Ascending aorta (tissue), 2 donors: ENCODE data around the gene SFMBT2. TPM values are rescaled to one million over a fixed set of nuclear protein-coding genes. Genes with fewer than 3 reads are reported as not detected.
"Not testable (repeated sequence)": the region's sequence is repeated elsewhere in the genome, so short reads cannot be mapped to it uniquely, and the experiment has no call there.

Experiments
- DNase-seq, 2 donors: peaks; one replicate each; pipeline ENCODE4 v3.0.0-alpha.2; 2019; ENCODE audit warnings: low spot score in 2 of 2
- H3K27ac ChIP-seq, 2 donors: fragments of 200-600 bp; sonication (generic); one replicate each; pipeline ENCODE4 v1.5.1; 2016 to 2017; ENCODE audit warnings: mild to moderate bottlenecking in 1 of 2
- H3K27me3 ChIP-seq: fragments of 200-600 bp; sonication (generic); one replicate; pipeline ENCODE4 v1.5.1; 2017
- H3K36me3 ChIP-seq, 2 donors: fragments of 200-600 bp; sonication (generic); one replicate each; pipeline ENCODE4 v1.5.1; 2016
- H3K4me1 ChIP-seq, 2 donors: fragments of 200-600 bp; sonication (generic); one replicate each; pipeline ENCODE4 v1.5.1; 2016 to 2017; ENCODE audit warnings: mild to moderate bottlenecking in 1 of 2
- H3K4me3 ChIP-seq, 2 donors: fragments of 200-600 bp; sonication (generic); one replicate each; pipeline ENCODE4 v1.5.1; 2016 to 2017; ENCODE audit warnings: mild to moderate bottlenecking in 1 of 2
- H3K9me3 ChIP-seq, 2 donors: fragments of 200-600 bp; sonication (generic); one replicate each; pipeline ENCODE4 v1.5.1; 2016
- intact Hi-C: fragments of 100-400 bp; cut with DNase I; formaldehyde crosslinking; loops from one replicate; pipeline ENCODE4 v1.15.1; 2023
- total RNA-seq: library from RNA; depleted of rRNA; stranded (reverse); fragments of >200 nt; gene quantifications from one replicate; pipeline ENCODE4 v1.1.0, GENCODE V29; 2016
- TF ChIP-seq, protein P1 (sequence below), 3 experiments: fragments of 200-600 bp in 2 of 3; fragments of 450-650 bp in 1 of 3; sonication (generic) in 2 of 3; IDR thresholded peaks; one replicate each; pipeline ENCODE4 v1.5.1; 2016 to 2019; ENCODE audit warnings: antibody characterized with exemption in 3 of 3, mild to moderate bottlenecking in 1 of 3, moderate library complexity in 1 of 3

Gene SFMBT2
- total RNA-seq, 1 donor from 2014 or later, result 2.2 TPM

DNA sequence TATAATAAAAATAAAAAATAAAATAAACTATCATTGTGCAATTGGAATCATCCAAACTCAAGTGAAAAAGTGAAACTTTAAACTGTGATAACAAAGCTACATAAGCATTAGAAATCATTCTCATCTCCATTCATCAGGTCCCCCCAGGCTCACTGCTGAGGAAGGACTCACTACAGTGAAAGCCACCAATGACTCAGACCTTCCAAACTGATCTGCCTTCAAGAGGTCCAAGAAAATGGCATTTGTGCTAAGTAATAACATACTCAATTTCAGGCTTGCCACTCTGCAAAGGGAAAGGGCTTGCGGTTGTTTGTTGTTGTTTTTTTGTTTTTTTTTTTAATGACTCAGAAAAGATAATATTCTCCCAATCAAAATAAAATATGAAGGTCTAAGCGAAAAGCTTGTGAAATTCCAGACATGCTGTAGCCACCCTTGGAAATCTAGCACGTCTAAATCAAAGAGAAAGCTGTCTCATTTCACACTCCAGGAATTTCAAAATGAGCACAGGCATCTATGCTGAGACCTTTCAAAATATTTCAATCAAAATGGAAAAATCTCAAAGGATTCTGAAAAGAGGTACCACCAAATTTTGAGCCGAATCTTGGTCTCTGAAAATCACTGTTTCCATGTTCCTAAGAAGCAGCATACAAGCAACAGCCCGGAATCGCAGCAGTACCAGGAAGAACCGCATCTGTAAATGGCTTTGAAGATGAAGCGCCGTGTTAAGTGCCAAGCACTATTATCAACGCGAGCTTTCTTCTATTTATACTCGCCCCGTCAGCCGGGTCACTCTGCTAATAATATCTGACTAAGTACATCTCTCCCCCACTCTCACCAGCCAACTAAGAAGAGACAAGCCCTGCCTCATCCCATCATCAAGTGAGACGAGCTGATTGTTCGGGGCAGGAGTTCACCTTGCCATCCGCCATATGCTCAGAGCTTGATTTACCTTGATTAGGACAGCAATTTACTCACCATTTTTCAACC lies 13.5 kb downstream of the SFMBT2 start:
- intact Hi-C loops, result no loop called here
- Histone ChIP-seq H3K4me1 (no peaks in the 10 kb centered on the region), H3K4me3 (no peak overlapping the region), H3K27ac (no peak overlapping the region), H3K9me3 (no peaks in the 10 kb centered on the region), H3K36me3 (no peaks in the 10 kb centered on the region), H3K27me3 (no peaks in the 10 kb centered on the region)
- no peak for DNase-seq
- TF ChIP-seq, protein P1, sequence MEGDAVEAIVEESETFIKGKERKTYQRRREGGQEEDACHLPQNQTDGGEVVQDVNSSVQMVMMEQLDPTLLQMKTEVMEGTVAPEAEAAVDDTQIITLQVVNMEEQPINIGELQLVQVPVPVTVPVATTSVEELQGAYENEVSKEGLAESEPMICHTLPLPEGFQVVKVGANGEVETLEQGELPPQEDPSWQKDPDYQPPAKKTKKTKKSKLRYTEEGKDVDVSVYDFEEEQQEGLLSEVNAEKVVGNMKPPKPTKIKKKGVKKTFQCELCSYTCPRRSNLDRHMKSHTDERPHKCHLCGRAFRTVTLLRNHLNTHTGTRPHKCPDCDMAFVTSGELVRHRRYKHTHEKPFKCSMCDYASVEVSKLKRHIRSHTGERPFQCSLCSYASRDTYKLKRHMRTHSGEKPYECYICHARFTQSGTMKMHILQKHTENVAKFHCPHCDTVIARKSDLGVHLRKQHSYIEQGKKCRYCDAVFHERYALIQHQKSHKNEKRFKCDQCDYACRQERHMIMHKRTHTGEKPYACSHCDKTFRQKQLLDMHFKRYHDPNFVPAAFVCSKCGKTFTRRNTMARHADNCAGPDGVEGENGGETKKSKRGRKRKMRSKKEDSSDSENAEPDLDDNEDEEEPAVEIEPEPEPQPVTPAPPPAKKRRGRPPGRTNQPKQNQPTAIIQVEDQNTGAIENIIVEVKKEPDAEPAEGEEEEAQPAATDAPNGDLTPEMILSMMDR (IDR thresholded peaks at IDR 0.05), result no peak

DNA sequence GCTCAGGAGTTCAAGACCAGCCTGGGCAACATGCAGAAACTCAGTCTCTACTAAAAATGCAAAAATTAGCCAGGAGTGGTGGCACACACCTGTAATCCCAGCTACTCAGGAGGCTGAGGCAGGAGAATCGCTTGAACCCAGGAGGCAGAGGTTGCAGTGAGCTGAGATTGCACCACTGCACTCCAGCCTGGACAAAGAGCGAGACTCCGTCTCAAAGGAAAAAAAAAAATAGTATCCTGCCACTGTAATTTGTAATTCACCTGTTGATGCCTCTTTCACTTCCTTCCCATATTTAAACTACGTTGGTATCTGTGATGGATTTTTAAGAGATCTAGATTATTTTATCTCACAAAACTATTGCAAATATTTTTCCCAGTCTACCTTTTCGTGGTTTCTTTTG lies 18.5 kb downstream of the SFMBT2 start:
- H3K4me1 ChIP-seq, intact Hi-C loops, H3K27ac ChIP-seq, H3K9me3 ChIP-seq, DNase-seq, H3K27me3 ChIP-seq, H3K36me3 ChIP-seq, H3K4me3 ChIP-seq: not testable (repeated sequence)

DNA sequence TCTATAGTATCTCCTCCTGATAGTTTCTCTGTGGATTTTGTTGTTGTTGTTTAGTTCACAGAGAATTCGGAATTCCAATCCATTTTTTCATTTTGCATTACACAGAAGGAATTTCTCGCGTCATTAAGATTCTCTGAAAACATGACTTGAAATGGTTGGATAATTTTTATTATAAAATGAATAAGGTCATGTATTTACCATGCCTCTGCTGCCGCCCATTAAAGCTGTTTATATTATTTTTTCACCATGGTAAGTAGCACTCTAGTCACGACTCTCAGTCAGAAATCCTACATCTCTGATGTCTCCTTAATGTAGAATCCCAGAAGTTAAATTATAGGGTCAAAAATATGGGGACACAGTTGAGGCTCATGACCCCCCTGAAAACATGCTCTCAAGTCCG lies 19.1 kb downstream of the SFMBT2 start:
- DNase-seq, result no peak
- no peaks in the 10 kb centered on the region for H3K4me1 ChIP-seq
- intact Hi-C loops, result no loop called here
- H3K27ac ChIP-seq, result no peak overlapping the region
- H3K4me3 ChIP-seq, result no peak overlapping the region
- TF ChIP-seq, protein P1 (IDR thresholded peaks at IDR 0.05), result no peak
- no peaks in the 10 kb centered on the region for H3K27me3 ChIP-seq
- no peaks in the 10 kb centered on the region for H3K36me3 ChIP-seq
- H3K9me3 ChIP-seq, result no peaks in the 10 kb centered on the region

DNA sequence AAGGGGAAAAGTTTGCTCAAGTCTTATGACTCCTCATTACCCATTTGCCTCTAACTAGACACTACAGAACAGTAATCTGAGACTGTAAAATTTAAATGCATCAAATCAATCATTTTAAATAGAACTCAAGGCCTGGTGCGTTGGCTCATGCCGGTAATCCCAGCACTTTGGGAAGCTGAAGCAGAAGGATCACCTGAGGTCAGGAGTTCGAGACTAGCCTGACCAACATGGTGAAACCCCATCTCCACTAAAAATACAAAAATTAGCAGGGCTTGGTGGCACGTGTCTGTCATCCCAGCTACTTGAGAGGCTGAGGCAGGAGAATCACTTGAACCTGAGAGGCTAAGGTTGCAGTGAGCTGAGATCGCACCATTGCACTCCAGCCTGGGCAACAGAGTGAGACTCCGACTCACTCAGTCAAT lies 20.1 kb downstream of the SFMBT2 start:
- H3K27ac ChIP-seq, H3K36me3 ChIP-seq, H3K4me3 ChIP-seq, H3K27me3 ChIP-seq, intact Hi-C loops, H3K9me3 ChIP-seq, DNase-seq, H3K4me1 ChIP-seq: not testable (repeated sequence)

DNA sequence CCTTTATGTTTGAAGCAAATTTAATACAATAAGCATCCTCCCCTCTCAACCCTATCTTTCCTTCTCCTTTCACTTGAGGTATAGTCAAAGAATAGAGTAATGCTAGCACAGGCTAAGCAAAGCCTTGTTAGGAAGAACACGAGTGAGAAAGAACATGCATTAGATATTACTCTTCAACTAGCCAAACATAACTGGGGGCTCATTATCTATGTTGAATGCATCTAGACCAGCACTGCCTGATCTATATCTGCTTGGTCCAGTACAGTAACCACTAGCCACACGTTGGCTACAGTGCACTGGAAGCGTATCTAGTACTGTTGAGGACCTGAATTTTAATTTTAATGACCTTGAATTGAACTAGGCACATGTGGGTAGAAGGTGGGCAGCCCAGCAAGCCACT lies 21.0 kb downstream of the SFMBT2 start:
- no peak overlapping the region for H3K27ac ChIP-seq
- H3K36me3 ChIP-seq, result no peaks in the 10 kb centered on the region
- intact Hi-C loops, result no loop called here
- no peaks in the 10 kb centered on the region for H3K27me3 ChIP-seq
- DNase-seq, result no peak
- H3K9me3 ChIP-seq, result no peaks in the 10 kb centered on the region
- H3K4me1 ChIP-seq, result no peaks in the 10 kb centered on the region
- TF ChIP-seq, protein P1 (IDR thresholded peaks at IDR 0.05), result no peak
- no peak overlapping the region for H3K4me3 ChIP-seq

DNA sequence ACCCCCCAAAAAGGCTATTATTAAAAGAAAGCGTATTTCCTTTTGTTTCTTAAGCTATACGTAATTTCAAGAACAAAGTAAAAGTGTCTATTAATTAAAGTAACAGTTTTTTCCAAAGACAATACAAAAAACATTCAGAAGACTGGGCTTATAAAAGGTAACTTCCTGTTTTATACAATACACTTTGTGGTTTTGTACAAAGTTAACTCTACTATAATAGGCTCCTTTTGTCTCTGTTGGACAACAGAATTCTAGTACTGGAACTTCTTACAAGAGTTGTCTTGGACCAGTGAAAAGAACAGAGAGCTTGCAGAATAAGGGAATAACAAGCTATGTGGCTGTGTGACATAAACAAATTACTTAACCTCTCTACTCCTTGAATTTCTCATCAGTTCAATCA lies 21.5 kb downstream of the SFMBT2 start:
- Histone ChIP-seq H3K4me1 (no peaks in the 10 kb centered on the region), H3K9me3 (no peaks in the 10 kb centered on the region), H3K4me3 (no peak overlapping the region), H3K27me3 (no peaks in the 10 kb centered on the region), H3K27ac (no peak overlapping the region), H3K36me3 (no peaks in the 10 kb centered on the region)
- intact Hi-C loops, result no loop called here
- TF ChIP-seq, protein P1 (IDR thresholded peaks at IDR 0.05), result no peak
- no peak for DNase-seq
